Neural cell (in vitro differentiated cells): ENCODE measurements around the gene SHISAL1.

Source experiments
- EP300 ChIP-seq: fragments of 450-650 bp; conservative IDR thresholded peaks from 2 replicates; pipeline ENCODE4 v1.6.1; 2014; ENCODE audit warnings: antibody characterized with exemption, mild to moderate bottlenecking, moderate library complexity; ENCODE audit not compliant: poor library complexity, severe bottlenecking
- MXI1 ChIP-seq: fragments of 450-650 bp; conservative IDR thresholded peaks from 2 replicates; pipeline ENCODE4 v1.6.1; 2014; ENCODE audit warnings: antibody characterized with exemption, mild to moderate bottlenecking; ENCODE audit not compliant: poor library complexity, severe bottlenecking
- POLR2AphosphoS5 ChIP-seq: IDR thresholded peaks from 2 replicates; pipeline ENCODE4 v1.6.1; 2012
- TF ChIP-seq, protein P1 (sequence below): fragments of 450-650 bp; IDR thresholded peaks from 2 replicates; pipeline ENCODE4 v1.5.1; 2014; ENCODE audit warnings: antibody characterized with exemption, mild to moderate bottlenecking, moderate library complexity; ENCODE audit not compliant: poor library complexity, severe bottlenecking

DNA sequence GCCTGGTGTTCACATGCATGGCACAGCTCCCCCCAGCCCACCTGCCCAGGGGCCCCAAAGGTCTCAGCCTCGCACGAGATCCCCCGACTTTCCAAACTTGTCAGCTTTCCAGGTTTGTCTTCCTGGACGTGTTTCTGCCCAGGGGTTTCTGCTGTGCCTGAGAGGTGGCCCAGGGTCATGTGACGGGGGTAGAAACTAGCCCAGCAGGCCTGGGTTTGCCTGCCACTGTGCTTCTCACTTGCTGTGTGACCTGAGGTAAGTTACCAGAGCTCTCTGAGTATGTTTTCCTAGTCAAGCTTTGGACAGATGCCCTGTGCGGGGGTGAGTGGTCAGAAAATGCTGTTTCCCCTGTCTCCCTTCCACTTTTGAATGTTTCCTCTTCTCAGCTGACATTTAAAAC, 38.3 kb upstream of the SHISAL1 start:
- TF ChIP-seq, protein P1, sequence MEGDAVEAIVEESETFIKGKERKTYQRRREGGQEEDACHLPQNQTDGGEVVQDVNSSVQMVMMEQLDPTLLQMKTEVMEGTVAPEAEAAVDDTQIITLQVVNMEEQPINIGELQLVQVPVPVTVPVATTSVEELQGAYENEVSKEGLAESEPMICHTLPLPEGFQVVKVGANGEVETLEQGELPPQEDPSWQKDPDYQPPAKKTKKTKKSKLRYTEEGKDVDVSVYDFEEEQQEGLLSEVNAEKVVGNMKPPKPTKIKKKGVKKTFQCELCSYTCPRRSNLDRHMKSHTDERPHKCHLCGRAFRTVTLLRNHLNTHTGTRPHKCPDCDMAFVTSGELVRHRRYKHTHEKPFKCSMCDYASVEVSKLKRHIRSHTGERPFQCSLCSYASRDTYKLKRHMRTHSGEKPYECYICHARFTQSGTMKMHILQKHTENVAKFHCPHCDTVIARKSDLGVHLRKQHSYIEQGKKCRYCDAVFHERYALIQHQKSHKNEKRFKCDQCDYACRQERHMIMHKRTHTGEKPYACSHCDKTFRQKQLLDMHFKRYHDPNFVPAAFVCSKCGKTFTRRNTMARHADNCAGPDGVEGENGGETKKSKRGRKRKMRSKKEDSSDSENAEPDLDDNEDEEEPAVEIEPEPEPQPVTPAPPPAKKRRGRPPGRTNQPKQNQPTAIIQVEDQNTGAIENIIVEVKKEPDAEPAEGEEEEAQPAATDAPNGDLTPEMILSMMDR, result no peak
- TF ChIP-seq EP300, result no peak
- no peak for TF ChIP-seq POLR2AphosphoS5
- no peak for TF ChIP-seq MXI1
